Chondrocyte (in vitro differentiated cells): ENCODE measurements around the gene BLID. TPM values are rescaled to one million over a fixed set of nuclear protein-coding genes. Genes with fewer than 3 reads are reported as not detected.
A peak's percentile ranks its signal among the peaks of the same experiment; 100 is the strongest.

ENCODE experiments used
- DNase-seq: peaks from one replicate; pipeline ENCODE4 v3.0.0; 2021; ENCODE audit warnings: mixed read lengths, low spot score
- H3K27ac Mint-ChIP-seq: one replicate; pipeline ENCODE4 v1.8.0; 2021; ENCODE audit warnings: mild to moderate bottlenecking, moderate library complexity, mixed read lengths; ENCODE audit not compliant: unreplicated experiment
- H3K27me3 Mint-ChIP-seq: 2 replicates; pipeline ENCODE4 v1.8.0; 2021; ENCODE audit warnings: low read depth, mixed read lengths
- H3K36me3 Mint-ChIP-seq: 2 replicates; pipeline ENCODE4 v1.8.0; 2021; ENCODE audit warnings: low read depth, mixed read lengths
- H3K4me1 Mint-ChIP-seq: 2 replicates; pipeline ENCODE4 v1.8.0; 2021; ENCODE audit warnings: low read depth, mild to moderate bottlenecking, mixed read lengths
- H3K4me3 Mint-ChIP-seq: one replicate; pipeline ENCODE4 v1.8.0; 2021; ENCODE audit warnings: mild to moderate bottlenecking, moderate library complexity, mixed read lengths; ENCODE audit not compliant: unreplicated experiment
- H3K9me3 Mint-ChIP-seq: 2 replicates; pipeline ENCODE4 v1.8.0; 2021; ENCODE audit warnings: low read depth, mixed read lengths
- CTCF ChIP-seq: fragments of 200-600 bp; sonication (generic); IDR thresholded peaks from 2 replicates; pipeline ENCODE4 v1.5.0; 2021; ENCODE audit warnings: antibody characterized with exemption, mild to moderate bottlenecking, moderate library complexity
- total RNA-seq: library from RNA; stranded (reverse); gene quantifications from 3 replicates; pipeline ENCODE4 v1.2.1, GENCODE V29; 2021

Gene BLID
- total RNA-seq, 1 donor from 2014 or later: 0.35 TPM

- peak overlapping the region; percentile 84 for H3K27ac Mint-ChIP-seq
- DNase-seq: no peak
- H3K4me1 Mint-ChIP-seq: peaks cover 77% of the 10 kb centered on the region
- peak overlapping the region; percentile 57 for H3K4me3 Mint-ChIP-seq
- H3K9me3 Mint-ChIP-seq: no peaks in the 10 kb centered on the region
- no peak for TF ChIP-seq CTCF
- H3K36me3 Mint-ChIP-seq: no peaks in the 10 kb centered on the region
- no peaks in the 10 kb centered on the region for H3K27me3 Mint-ChIP-seq
Measured at GRCh38 chr11:122159173-122159721, 43.2 kb upstream of the BLID start.

- Mint-ChIP-seq H3K9me3 (no peaks in the 10 kb centered on the region), H3K36me3 (no peaks in the 10 kb centered on the region), H3K4me3 (peak overlapping the region; percentile 69), H3K27me3 (no peaks in the 10 kb centered on the region), H3K27ac (peak overlapping the region; percentile 84), H3K4me1 (peaks cover 71% of the 10 kb centered on the region)
- no peak for TF ChIP-seq CTCF
- DNase-seq: no peak
Measured at GRCh38 chr11:122158171-122158570, 42.2 kb upstream of the BLID start.

GRCh38 chr11:122157653-122158161 is 41.7 kb upstream of the BLID start:
- Mint-ChIP-seq H3K9me3 (no peaks in the 10 kb centered on the region), H3K36me3 (no peaks in the 10 kb centered on the region), H3K4me3 (peak overlapping the region; percentile 69), H3K27ac (peak overlapping the region; percentile 84), H3K27me3 (no peaks in the 10 kb centered on the region), H3K4me1 (peaks cover 67% of the 10 kb centered on the region)
- no peak for DNase-seq
- TF ChIP-seq CTCF: no peak

GRCh38 chr11:122156940-122157382 is 40.9 kb upstream of the BLID start:
- Mint-ChIP-seq H3K4me1 (peaks cover 61% of the 10 kb centered on the region), H3K27ac (peak overlapping the region; percentile 84), H3K4me3 (peak overlapping the region; percentile 69), H3K36me3 (no peaks in the 10 kb centered on the region), H3K27me3 (no peaks in the 10 kb centered on the region), H3K9me3 (no peaks in the 10 kb centered on the region)
- no peak for DNase-seq
- no peak for TF ChIP-seq CTCF

GRCh38 chr11:122155765-122156527 is 39.9 kb upstream of the BLID start:
- DNase-seq: no peak
- Mint-ChIP-seq H3K4me1 (peaks cover 57% of the 10 kb centered on the region), H3K27me3 (no peaks in the 10 kb centered on the region), H3K9me3 (no peaks in the 10 kb centered on the region), H3K36me3 (no peaks in the 10 kb centered on the region), H3K4me3 (no peak overlapping the region), H3K27ac (peak overlapping the region; percentile 81)
- no peak for TF ChIP-seq CTCF
